Measurements from ENCODE around the gene GPR37L1. TPM values are rescaled to one million over a fixed set of nuclear protein-coding genes. Genes with fewer than 3 reads are reported as not detected.

The GPR37L1 gene
- total and polyA plus RNA-seq, 2 experiments from 2014 or later, result 0.03 TPM; not detected in 1

DNA sequence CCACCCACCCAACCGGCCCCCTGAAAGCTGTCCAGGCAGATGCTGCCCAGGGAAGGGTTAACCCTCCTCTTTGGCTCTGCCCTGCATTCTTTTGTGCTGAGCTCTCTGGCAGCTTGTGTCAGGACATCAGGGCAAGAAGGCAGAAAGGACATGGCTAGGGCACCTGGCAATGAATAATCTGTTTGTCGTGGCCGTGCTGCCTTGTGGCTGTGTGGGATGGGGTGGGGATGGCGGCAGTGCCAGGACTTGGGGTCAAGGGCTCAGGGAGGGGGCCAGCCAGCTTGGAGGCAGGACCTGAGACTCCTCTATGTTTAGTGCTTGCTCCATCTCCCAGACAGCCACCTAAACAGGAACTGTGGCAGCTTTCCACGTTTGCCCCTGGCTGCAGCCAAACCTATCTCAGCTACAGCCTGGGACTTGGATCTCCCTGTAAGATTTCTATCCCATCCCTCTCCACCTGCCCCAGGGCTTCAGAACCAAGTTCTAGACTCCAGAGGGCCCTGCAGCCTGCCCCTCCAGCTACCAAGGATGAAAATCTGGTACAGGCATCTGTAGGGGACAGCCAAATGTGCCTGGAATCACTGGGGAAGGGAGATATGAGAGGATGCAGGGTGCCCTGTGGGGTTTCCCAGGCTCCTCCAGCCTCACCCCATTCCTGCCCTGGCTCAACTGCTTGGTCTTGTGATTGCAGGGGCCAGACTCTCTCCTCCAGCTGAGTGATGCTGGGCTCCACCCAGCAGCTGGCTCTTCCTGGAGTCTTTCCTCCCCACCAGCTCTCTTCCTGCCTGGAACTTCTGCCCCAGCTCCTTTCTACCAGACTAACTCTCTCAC is 9.6 kb upstream of the GPR37L1 start:
- H3K4me2 ChIP-seq (ENCODE audit: unreplicated experiment), result peak overlapping the region; percentile 1
- DNase-seq, result peak; percentile 60
- H2AFZ ChIP-seq, result no peak overlapping the region
- H3K9ac ChIP-seq, result no peak overlapping the region
- no peaks in the 10 kb centered on the region for H3K79me2 ChIP-seq (ENCODE audit: insufficient read depth)
- no peaks in the 10 kb centered on the region for H3K27me3 ChIP-seq (replicated peaks; ENCODE audit: insufficient read depth)
- H3K4me3 ChIP-seq, result no peak overlapping the region
- 2 to 5% methylated on average over 5 of the region's 5 CpGs for WGBS, 2 experiments (ENCODE audit: low coverage in 1 of 2, low lambda C conversion rate in 2 of 2, missing lambda C conversion rate in 2 of 2)
- H3K27ac ChIP-seq, result no peak overlapping the region
- 0 out of 2 replicates have a peak, but pooled peaks cover 6% of the 10 kb centered on the region for H3K4me1 ChIP-seq (ENCODE audit: insufficient read depth)
- no peaks in the 10 kb centered on the region for H3K9me3 ChIP-seq (ENCODE audit: low read depth)
- no peaks in the 10 kb centered on the region; the same call in 1 of the 2 replicates for H3F3A ChIP-seq (ENCODE audit: insufficient read depth)
- in situ Hi-C loops (cut with MboI), result loop anchor here (25.0 kb wide), 1 partner anchor 226 kb away; the partner anchor contains the start of gene SHISA4
- no peak for TF ChIP-seq EZH2 (IDR thresholded peaks at IDR 0.05; ENCODE audit: insufficient read depth, poor library complexity, severe bottlenecking)
- TF ChIP-seq EZH2phosphoT487 (IDR thresholded peaks at IDR 0.05; ENCODE audit: insufficient read depth, low read depth), result no peak
- H3K36me3 ChIP-seq (ENCODE audit: low read depth), result no peaks in the 10 kb centered on the region
- no peaks in the 10 kb centered on the region for H4K20me1 ChIP-seq (ENCODE audit: insufficient read depth)
- H3K9me2 ChIP-seq (ENCODE audit: insufficient read depth), result no peaks in the 10 kb centered on the region

DNA sequence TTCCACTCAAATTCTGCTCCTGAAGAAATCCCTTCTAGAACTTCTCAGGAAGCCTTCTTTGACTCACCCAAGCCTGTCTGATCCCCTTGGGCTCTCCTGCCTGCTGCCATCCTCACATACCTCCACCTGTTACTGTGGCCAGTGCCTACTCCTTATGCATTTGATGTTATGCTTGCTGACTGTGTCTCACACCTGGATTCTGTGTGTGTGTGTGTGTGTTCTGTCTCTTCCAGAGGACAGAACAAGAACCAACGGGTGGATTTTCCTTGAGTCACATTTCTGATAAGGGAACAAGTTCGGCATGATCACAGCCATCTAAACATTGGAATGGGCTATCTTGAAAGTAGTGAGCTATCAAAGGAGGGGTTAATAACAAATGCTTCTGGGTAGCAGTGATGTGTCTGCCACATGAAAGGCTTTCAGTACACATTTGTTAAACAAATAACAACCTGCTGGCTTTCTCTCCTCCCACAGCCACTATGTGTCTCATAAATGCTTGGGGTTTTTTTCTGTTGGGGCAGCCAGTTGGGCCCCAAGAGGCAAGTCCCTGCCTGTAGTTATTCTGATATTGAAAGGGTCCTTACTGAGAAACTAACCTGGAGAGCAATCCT is 8.9 kb upstream of the GPR37L1 start:
- WGBS, 2 experiments (ENCODE audit: low coverage in 1 of 2, low lambda C conversion rate in 2 of 2, missing lambda C conversion rate in 2 of 2), result 88 to 100% methylated on average over 2 of the region's 2 CpGs
- Histone ChIP-seq H3K9me2 (ENCODE audit: insufficient read depth) (no peaks in the 10 kb centered on the region), H2AFZ (no peak overlapping the region), H3K27ac (no peak overlapping the region), H3K4me2 (ENCODE audit: unreplicated experiment) (no peak overlapping the region), H3K9me3 (ENCODE audit: low read depth) (no peaks in the 10 kb centered on the region), H3K27me3 (replicated peaks; ENCODE audit: insufficient read depth) (no peaks in the 10 kb centered on the region), H3F3A (ENCODE audit: insufficient read depth) (no peaks in the 10 kb centered on the region; the same call in 1 of the 2 replicates), H3K9ac (no peak overlapping the region), H3K79me2 (ENCODE audit: insufficient read depth) (no peaks in the 10 kb centered on the region), H3K36me3 (ENCODE audit: low read depth) (no peaks in the 10 kb centered on the region), H3K4me3 (no peak overlapping the region), H3K4me1 (ENCODE audit: insufficient read depth) (0 out of 2 replicates have a peak, but pooled peaks cover 6% of the 10 kb centered on the region), H4K20me1 (ENCODE audit: insufficient read depth) (no peaks in the 10 kb centered on the region)
- no peak for DNase-seq
- no peak for TF ChIP-seq EZH2 (IDR thresholded peaks at IDR 0.05; ENCODE audit: insufficient read depth, poor library complexity, severe bottlenecking)
- in situ Hi-C loops (cut with MboI), result loop anchor here (25.0 kb wide), 1 partner anchor 226 kb away; the partner anchor contains the start of gene SHISA4

DNA sequence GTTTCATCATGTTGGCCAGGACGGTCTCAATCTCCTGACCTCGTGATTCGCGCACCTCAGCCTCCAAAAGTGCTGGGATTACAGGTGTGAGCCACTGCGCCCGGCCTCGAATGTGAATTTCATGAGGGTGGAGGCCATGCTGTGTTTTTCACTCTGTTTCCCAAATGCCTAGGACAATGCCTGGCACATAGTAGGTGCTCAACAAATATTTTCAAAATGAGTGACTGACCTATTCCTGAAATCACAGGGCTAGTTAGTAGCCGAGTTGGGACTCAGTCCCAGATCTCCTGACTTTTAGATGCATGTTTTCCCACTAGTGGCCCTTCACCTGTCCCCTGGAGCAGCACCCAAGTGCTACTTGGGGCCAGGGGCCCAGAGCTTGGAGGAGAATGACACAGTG is 6.4 kb upstream of the GPR37L1 start:
- TF ChIP-seq EZH2 (IDR thresholded peaks at IDR 0.05; ENCODE audit: insufficient read depth, poor library complexity, severe bottlenecking) (no peak), EZH2phosphoT487 (IDR thresholded peaks at IDR 0.05; ENCODE audit: insufficient read depth, low read depth) (no peak)
- 87 to 93% methylated on average over 8 of the region's 8 CpGs for WGBS, 2 experiments (ENCODE audit: low coverage in 1 of 2, low lambda C conversion rate in 2 of 2, missing lambda C conversion rate in 2 of 2)
- no peak overlapping the region for H3K4me2 ChIP-seq (ENCODE audit: unreplicated experiment)
- no peaks in the 10 kb centered on the region; the same call in 1 of the 2 replicates for H3F3A ChIP-seq (ENCODE audit: insufficient read depth)
- no peaks in the 10 kb centered on the region for H3K36me3 ChIP-seq (ENCODE audit: low read depth)
- no peaks in the 10 kb centered on the region for H4K20me1 ChIP-seq (ENCODE audit: insufficient read depth)
- in situ Hi-C loops (cut with MboI), result loop anchor here (5.0 to 25.0 kb wide), 2 partner anchors 104 to 229 kb away; partner anchors contain the start of genes ELF3 and SHISA4
- H3K4me1 ChIP-seq (ENCODE audit: insufficient read depth), result 0 out of 2 replicates have a peak, but pooled peaks cover 6% of the 10 kb centered on the region
- H3K9ac ChIP-seq, result no peak overlapping the region
- no peak overlapping the region for H3K4me3 ChIP-seq
- no peak overlapping the region for H3K27ac ChIP-seq
- DNase-seq, result no peak
- no peaks in the 10 kb centered on the region for H3K9me3 ChIP-seq (ENCODE audit: low read depth)
- no peaks in the 10 kb centered on the region; the same call in 1 of the 2 replicates for H3K27me3 ChIP-seq (replicated peaks; ENCODE audit: insufficient read depth)
- no peaks in the 10 kb centered on the region for H3K9me2 ChIP-seq (ENCODE audit: insufficient read depth)
- H2AFZ ChIP-seq, result no peak overlapping the region
- no peaks in the 10 kb centered on the region for H3K79me2 ChIP-seq (ENCODE audit: insufficient read depth)

DNA sequence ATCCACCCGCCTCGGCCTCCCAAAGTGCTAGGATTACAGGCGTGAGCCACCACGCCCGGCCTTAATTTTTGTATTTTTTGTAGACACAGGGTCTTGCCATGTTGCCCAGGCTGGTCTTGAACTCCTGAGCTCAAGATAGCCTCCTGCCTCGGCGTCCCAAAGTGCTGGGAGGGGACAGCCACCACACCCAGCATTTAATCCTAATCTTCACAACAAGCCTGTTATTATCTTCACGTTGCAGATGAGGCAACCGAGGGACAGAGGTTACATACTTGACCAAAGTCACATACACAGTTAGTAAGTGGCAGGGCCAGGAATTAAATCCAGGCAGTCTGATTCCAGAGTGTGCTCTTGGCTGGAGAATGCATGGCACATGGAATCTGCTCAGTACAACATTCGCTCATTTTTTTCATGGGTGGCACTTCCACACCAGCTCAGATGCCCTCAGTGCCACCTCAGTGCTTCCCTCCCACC is 4.8 kb upstream of the GPR37L1 start:
- 0 out of 2 replicates have a peak, but pooled peaks cover 4% of the 10 kb centered on the region for H3K4me1 ChIP-seq (ENCODE audit: insufficient read depth)
- in situ Hi-C loops (cut with MboI), result loop anchor here (5.0 to 25.0 kb wide), 2 partner anchors 106 to 231 kb away; partner anchors contain the start of genes ELF3 and SHISA4
- WGBS, 2 experiments (ENCODE audit: low coverage in 1 of 2, low lambda C conversion rate in 2 of 2, missing lambda C conversion rate in 2 of 2), result 55 to 57% methylated on average over 10 of the region's 10 CpGs

More for the DNA sequence above, 4.8 kb upstream of the GPR37L1 start:
- DNase-seq, result no peak
- H4K20me1 ChIP-seq (ENCODE audit: insufficient read depth), result no peaks in the 10 kb centered on the region
- no peaks in the 10 kb centered on the region for H3K79me2 ChIP-seq (ENCODE audit: insufficient read depth)
- no peaks in the 10 kb centered on the region for H3K36me3 ChIP-seq (ENCODE audit: low read depth)
- no peak overlapping the region for H3K4me2 ChIP-seq (ENCODE audit: unreplicated experiment)
- H2AFZ ChIP-seq, result no peak overlapping the region
- H3K4me3 ChIP-seq, result no peak overlapping the region
- H3K27ac ChIP-seq, result no peak overlapping the region
- no peaks in the 10 kb centered on the region; the same call in 1 of the 2 replicates for H3F3A ChIP-seq (ENCODE audit: insufficient read depth)
- no peak overlapping the region for H3K9ac ChIP-seq
- TF ChIP-seq EZH2phosphoT487 (IDR thresholded peaks at IDR 0.05; ENCODE audit: insufficient read depth, low read depth) (no peak), EZH2 (IDR thresholded peaks at IDR 0.05; ENCODE audit: insufficient read depth, poor library complexity, severe bottlenecking) (no peak)
- no peaks in the 10 kb centered on the region for H3K9me2 ChIP-seq (ENCODE audit: insufficient read depth)
- H3K9me3 ChIP-seq (ENCODE audit: low read depth), result no peaks in the 10 kb centered on the region
- H3K27me3 ChIP-seq (replicated peaks; ENCODE audit: insufficient read depth), result no peaks in the 10 kb centered on the region; the same call in 1 of the 2 replicates
